HepG2 (cell line): ENCODE results near the gene PHRF1. TPM values are rescaled to one million over a fixed set of nuclear protein-coding genes. Genes with fewer than 3 reads are reported as not detected.

Experiments
- ARNT2 ChIP-seq: sonication (generic); formaldehyde crosslinking; IDR thresholded peaks from 2 replicates; pipeline ENCODE4 v1.8.0; 2022; ENCODE audit warnings: mild to moderate bottlenecking, low read depth, missing genetic modification reagents, moderate library complexity
- CEBPG ChIP-seq: IDR thresholded peaks from 2 replicates; pipeline ENCODE4 v1.6.1; 2016
- CHD2 ChIP-seq: IDR thresholded peaks from 2 replicates; pipeline ENCODE4 v1.6.1; 2011; ENCODE audit warnings: low read depth, low read length, improper control_type of control experiment
- CREB1 ChIP-seq, 2 experiments: fragments of 450-650 bp in 1 of 2; IDR thresholded peaks; 2 replicates each; pipeline ENCODE4 v1.6.1; 2016 to 2017; ENCODE audit warnings: control low read depth in 1 of 2, mild to moderate bottlenecking in 1 of 2, missing compliant biosample characterization in 1 of 2, missing genetic modification characterization in 1 of 2
- KDM2A ChIP-seq: sonication (generic); formaldehyde crosslinking; IDR thresholded peaks from 2 replicates; pipeline ENCODE4 v1.4.0; 2020; ENCODE audit warnings: low read depth, missing genetic modification reagents, borderline replicate concordance
- KDM5B ChIP-seq: sonication (generic); formaldehyde crosslinking; IDR thresholded peaks from 2 replicates; pipeline ENCODE4 v1.4.0; 2020; ENCODE audit warnings: missing genetic modification reagents, mild to moderate bottlenecking, borderline replicate concordance
- YEATS4 ChIP-seq: sonication (generic); formaldehyde crosslinking; IDR thresholded peaks from 2 replicates; pipeline ENCODE4 v1.4.0; 2020; ENCODE audit warnings: missing genetic modification reagents, borderline replicate concordance
- ZBTB38 ChIP-seq: sonication (generic); formaldehyde crosslinking; IDR thresholded peaks from 2 replicates; pipeline ENCODE4 v1.5.1; 2020; ENCODE audit warnings: mild to moderate bottlenecking, missing genetic modification reagents
- ZBTB7A ChIP-seq: sonication (generic); formaldehyde crosslinking; IDR thresholded peaks from 2 replicates; pipeline ENCODE4 v1.8.0; 2022; ENCODE audit warnings: mild to moderate bottlenecking, missing genetic modification reagents
- ZFAT ChIP-seq: sonication (generic); formaldehyde crosslinking; conservative IDR thresholded peaks from 2 replicates; pipeline ENCODE4 v1.8.1; 2023; ENCODE audit warnings: missing genetic modification reagents, inconsistent platforms
- ZNF205 ChIP-seq: IDR thresholded peaks from 2 replicates; pipeline ENCODE4 v1.6.1; 2018; ENCODE audit warnings: missing biosample characterization, missing genetic modification reagents
- ZNF747 ChIP-seq: sonication (generic); formaldehyde crosslinking; IDR thresholded peaks from 2 replicates; pipeline ENCODE4 v1.8.1; 2023; ENCODE audit warnings: missing genetic modification reagents, mild to moderate bottlenecking, borderline replicate concordance
- ZNF792 ChIP-seq: IDR thresholded peaks from 2 replicates; pipeline ENCODE4 v1.6.1; 2016
- polyA plus RNA-seq, 8 experiments: library from polyadenylated mRNA; depleted of rRNA in 3 of 8; stranded (reverse) in 7 of 8; unstranded in 1 of 8; fragments of >200 nt; fragmentation: Illumina TruSeq in 4 of 8; extraction: Trizol in 4 of 8; gene quantifications; 2 replicates each; pipeline versions ENCODE4 v1.2.1 to v1.2.3, GENCODE V29; 2011 to 2016; ENCODE audit warnings: low read depth in 4 of 8, missing spikeins in 1 of 8, mixed read lengths in 1 of 8; ENCODE audit not compliant: insufficient read depth in 1 of 8
- total RNA-seq, 5 experiments: library from RNA; depleted of rRNA; stranded (reverse); fragments of >200 nt; fragmentation: Illumina TruSeq; extraction: Trizol; gene quantifications; 2 replicates each; pipeline ENCODE4 v1.2.3, GENCODE V29; 2016; ENCODE audit warnings: low read depth in 1 of 5
- TF ChIP-seq, protein P1 (sequence below): sonication (generic); formaldehyde crosslinking; IDR thresholded peaks from 2 replicates; pipeline ENCODE4 v1.4.0; 2020; ENCODE audit warnings: mild to moderate bottlenecking, missing genetic modification reagents
- TF ChIP-seq, protein P2 (sequence below), 2 experiments: sonication (generic) in 1 of 2; formaldehyde crosslinking in 1 of 2; IDR thresholded peaks; 2 replicates each; pipeline versions ENCODE4 v1.6.1 to v1.9.0; 2014 to 2022; ENCODE audit warnings: antibody characterized with exemption in 1 of 2, borderline replicate concordance in 1 of 2, inconsistent platforms in 1 of 2, low read depth in 1 of 2, missing genetic modification reagents in 1 of 2
- TF ChIP-seq, protein P3 (sequence below): sonication (generic); formaldehyde crosslinking; IDR thresholded peaks from 2 replicates; pipeline ENCODE4 v1.4.0; 2020; ENCODE audit warnings: missing genetic modification reagents
- TF ChIP-seq, protein P4 (sequence below): sonication (generic); formaldehyde crosslinking; IDR thresholded peaks from 2 replicates; pipeline ENCODE4 v1.5.1; 2020; ENCODE audit warnings: missing genetic modification reagents, mild to moderate bottlenecking, borderline replicate concordance

PHRF1 gene
- total and polyA plus RNA-seq, 2 of the 13 experiments (the other 11 are each of a cell fraction or from before 2014, with no cell fraction given), result 8.2 to 16.7 TPM

DNA sequence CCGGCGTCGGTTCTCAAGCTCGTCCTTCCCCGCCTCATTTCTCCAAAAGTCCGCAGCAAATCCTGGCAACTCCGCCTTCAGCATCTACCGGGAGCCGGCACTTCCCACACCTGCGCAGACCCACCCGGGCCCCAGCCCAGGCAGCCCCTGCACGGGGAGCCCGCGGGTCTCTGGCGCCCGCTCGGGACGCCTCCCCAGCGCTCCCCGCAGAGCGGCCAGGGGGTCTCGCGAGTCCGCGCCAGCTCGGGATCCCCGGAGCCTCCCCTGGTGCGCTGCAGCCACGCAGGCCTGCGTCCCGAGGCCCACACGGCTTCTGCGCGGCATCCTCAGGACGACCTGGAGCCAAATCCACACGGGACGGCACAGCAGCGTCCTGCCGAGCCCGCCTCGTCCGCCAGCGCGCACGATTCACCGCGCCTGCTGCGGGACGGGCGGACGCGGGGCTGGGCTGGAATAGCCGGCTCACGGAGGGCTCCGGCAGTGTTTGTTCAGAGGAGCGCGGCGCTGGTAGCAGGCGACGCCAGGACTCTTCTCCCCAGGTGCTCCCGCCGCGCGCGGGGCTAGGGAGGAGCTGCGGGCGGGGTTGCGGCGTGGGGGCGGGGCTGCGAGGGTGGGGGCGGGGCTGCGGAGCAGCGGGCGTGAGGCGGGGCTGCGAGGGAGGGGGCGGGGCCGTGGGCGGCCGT is 816 bp upstream of the PHRF1 start (continued):
- TF ChIP-seq, protein P1, sequence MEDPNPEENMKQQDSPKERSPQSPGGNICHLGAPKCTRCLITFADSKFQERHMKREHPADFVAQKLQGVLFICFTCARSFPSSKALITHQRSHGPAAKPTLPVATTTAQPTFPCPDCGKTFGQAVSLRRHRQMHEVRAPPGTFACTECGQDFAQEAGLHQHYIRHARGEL (CRISPR knock-in tag), result peak; percentile 60; the same call in 1 of the 2 replicates
- TF ChIP-seq ZFAT, result no peak
- peak; percentile 55 for TF ChIP-seq KDM5B (CRISPR knock-in tag)
- TF ChIP-seq, protein P2, sequence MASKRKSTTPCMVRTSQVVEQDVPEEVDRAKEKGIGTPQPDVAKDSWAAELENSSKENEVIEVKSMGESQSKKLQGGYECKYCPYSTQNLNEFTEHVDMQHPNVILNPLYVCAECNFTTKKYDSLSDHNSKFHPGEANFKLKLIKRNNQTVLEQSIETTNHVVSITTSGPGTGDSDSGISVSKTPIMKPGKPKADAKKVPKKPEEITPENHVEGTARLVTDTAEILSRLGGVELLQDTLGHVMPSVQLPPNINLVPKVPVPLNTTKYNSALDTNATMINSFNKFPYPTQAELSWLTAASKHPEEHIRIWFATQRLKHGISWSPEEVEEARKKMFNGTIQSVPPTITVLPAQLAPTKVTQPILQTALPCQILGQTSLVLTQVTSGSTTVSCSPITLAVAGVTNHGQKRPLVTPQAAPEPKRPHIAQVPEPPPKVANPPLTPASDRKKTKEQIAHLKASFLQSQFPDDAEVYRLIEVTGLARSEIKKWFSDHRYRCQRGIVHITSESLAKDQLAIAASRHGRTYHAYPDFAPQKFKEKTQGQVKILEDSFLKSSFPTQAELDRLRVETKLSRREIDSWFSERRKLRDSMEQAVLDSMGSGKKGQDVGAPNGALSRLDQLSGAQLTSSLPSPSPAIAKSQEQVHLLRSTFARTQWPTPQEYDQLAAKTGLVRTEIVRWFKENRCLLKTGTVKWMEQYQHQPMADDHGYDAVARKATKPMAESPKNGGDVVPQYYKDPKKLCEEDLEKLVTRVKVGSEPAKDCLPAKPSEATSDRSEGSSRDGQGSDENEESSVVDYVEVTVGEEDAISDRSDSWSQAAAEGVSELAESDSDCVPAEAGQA (IDR thresholded peaks at IDR 0.05; ENCODE audit: low read depth), result no peak
- TF ChIP-seq, protein P2 (CRISPR knock-in tag; IDR thresholded peaks at IDR 0.05; ENCODE audit: borderline replicate concordance), result no peak
- TF ChIP-seq KDM2A (CRISPR knock-in tag), result peak; percentile 47; the same call in 1 of the 2 replicates
- 0 out of 2 replicates have a peak, but pooled peaks have one; percentile 64 for TF ChIP-seq ZBTB7A
- TF ChIP-seq CEBPG, result no peak
- TF ChIP-seq YEATS4, result peak; percentile 40; the same call in 1 of the 2 replicates
- no peak for TF ChIP-seq ZNF747
- TF ChIP-seq ZNF792 (CRISPR knock-in tag), result no peak
- TF ChIP-seq CHD2, result peak; percentile 70
- no peak for TF ChIP-seq CREB1 (IDR thresholded peaks at IDR 0.05)
- no peak for TF ChIP-seq CREB1 (CRISPR knock-in tag; IDR thresholded peaks at IDR 0.05)
- 0 out of 2 replicates have a peak, but pooled peaks have one; percentile 4 for TF ChIP-seq ZBTB38 (CRISPR knock-in tag)
- TF ChIP-seq, protein P3, sequence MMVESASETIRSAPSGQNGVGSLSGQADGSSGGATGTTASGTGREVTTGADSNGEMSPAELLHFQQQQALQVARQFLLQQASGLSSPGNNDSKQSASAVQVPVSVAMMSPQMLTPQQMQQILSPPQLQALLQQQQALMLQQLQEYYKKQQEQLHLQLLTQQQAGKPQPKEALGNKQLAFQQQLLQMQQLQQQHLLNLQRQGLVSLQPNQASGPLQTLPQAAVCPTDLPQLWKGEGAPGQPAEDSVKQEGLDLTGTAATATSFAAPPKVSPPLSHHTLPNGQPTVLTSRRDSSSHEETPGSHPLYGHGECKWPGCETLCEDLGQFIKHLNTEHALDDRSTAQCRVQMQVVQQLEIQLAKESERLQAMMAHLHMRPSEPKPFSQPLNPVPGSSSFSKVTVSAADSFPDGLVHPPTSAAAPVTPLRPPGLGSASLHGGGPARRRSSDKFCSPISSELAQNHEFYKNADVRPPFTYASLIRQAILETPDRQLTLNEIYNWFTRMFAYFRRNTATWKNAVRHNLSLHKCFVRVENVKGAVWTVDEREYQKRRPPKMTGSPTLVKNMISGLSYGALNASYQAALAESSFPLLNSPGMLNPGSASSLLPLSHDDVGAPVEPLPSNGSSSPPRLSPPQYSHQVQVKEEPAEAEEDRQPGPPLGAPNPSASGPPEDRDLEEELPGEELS, result peak; percentile 33
- peak; percentile 36; the same call in 1 of the 2 replicates for TF ChIP-seq ARNT2
- TF ChIP-seq, protein P4, sequence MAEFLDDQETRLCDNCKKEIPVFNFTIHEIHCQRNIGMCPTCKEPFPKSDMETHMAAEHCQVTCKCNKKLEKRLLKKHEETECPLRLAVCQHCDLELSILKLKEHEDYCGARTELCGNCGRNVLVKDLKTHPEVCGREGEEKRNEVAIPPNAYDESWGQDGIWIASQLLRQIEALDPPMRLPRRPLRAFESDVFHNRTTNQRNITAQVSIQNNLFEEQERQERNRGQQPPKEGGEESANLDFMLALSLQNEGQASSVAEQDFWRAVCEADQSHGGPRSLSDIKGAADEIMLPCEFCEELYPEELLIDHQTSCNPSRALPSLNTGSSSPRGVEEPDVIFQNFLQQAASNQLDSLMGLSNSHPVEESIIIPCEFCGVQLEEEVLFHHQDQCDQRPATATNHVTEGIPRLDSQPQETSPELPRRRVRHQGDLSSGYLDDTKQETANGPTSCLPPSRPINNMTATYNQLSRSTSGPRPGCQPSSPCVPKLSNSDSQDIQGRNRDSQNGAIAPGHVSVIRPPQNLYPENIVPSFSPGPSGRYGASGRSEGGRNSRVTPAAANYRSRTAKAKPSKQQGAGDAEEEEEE (CRISPR knock-in tag), result no peak
- peak; percentile 60; the same call in 1 of the 2 replicates for TF ChIP-seq ZNF205 (CRISPR knock-in tag)
